Measurements from ENCODE around the gene WNT11.
"Not testable (repeated sequence)": the region's sequence is repeated elsewhere in the genome, so short reads cannot be mapped to it uniquely, and the experiment has no call there.

The WNT11 gene

DNA sequence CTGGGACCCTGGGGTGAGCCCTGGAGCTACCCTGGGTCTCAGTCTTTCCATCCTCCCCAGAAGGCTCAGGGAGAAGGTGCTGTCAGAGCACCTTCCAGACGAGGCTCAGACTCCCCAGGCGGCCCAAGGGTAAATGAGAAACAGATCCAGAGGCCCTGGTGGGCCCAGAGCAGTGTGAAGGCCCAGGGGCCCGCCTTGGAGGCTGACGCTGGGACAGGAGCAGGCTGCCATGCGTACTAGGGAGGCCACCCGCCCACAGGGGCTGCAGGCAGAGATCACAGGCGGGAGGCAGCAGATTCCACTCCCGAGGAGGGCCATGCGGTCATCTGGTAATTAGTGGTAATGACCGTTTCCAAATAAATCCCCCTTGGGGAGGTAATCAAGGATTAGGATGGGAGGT lies 5.2 kb downstream of the WNT11 start:
- DNase-seq = no peak

DNA sequence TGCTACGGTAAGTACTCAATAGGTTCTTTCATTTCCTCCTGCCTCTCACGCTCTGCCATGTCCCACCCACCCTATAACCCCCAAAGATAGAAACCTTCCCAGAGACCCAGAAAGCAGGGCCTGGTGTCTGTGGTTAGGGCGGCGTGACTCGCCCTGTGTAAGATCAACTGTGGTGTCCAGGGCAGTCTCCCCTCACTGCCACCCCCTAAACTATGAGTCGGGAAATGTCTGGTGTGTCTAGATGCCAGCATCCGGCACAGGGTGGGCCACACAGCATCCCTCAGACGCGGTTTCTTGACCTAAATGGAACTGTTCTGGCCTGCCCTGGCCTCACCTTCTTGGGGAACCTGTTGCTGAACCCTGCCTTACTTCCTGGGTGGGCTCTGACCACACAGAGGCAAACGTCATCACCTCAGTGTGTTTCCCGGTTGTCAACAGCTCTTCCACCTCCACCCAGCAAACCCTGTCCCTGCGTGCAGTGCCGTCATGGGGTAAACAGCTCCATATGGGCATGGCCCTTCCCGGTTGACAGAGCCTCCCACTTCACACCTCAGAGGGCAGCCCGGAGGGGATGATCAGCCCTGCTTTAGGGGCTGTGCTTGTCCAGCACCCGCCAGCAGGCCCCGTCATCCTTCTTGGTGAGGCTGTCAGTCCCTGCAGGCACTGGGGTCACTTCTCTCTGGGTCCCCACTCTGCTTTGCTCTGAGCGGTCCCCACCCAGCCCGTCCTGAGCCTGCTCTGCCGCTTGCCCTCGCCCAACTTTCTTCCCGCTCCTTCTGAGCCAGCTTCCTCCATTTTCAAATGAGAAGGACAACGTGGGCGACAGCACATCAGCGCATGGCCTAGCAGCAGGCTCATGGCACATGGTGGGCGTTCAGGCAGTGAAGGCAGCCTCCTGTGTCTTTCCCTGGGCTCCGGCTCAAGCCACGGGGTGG lies 6.0 kb downstream of the WNT11 start:
- DNase-seq = no peak

DNA sequence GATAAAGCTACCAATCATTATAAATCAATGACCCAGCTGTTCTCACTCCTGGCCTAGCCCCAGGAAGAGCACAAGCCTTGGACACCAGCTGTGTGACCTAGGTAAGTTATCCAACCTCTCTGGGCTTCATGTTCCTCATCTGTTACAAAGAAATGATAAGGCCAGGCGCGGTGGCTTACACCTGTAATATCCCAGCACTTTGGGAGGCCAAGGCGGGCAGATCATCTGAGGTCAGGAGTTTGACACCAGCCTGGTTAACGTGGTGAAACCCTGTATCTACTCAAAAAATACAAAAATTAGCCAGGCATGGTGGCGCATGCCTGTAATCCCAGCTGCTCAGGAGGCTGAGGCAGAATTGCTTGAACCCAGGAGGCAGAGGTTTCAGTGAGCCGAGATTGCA lies 7.6 kb downstream of the WNT11 start:
- not testable (repeated sequence) for DNase-seq

DNA sequence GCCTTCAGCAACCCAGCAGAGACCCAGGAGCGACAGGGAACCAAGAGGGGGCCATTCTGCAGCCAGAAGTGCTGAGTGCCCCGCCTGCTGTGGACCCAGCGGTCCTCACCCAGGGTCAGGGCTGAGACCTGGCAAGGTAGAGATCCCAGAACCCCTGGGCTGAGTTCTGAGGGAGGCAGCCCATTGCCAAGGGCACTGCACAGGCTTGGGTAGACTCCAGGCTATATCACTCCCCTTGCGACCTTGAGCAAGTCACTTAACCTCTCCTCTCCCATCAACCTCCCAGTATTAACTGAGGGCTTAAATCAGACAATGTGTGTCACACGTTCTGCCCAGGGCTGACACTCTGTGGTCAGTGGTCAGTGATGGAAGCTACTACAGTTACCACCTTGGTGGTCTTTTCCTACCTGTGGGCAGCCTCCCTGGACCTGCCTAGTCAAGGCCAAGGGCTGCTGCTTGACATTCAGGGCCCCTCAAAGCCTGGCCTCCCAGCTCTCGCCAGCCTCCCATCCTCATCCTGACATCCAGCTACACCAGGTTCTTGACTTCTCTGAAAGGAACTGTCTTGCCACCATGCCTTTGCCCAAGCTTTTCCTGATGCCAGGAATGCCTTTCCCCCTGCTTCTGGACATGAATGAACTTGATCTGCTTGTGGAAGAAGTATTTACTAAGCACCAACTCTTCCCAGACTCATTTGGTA lies 8.2 kb downstream of the WNT11 start:
- DNase-seq = no peak

DNA sequence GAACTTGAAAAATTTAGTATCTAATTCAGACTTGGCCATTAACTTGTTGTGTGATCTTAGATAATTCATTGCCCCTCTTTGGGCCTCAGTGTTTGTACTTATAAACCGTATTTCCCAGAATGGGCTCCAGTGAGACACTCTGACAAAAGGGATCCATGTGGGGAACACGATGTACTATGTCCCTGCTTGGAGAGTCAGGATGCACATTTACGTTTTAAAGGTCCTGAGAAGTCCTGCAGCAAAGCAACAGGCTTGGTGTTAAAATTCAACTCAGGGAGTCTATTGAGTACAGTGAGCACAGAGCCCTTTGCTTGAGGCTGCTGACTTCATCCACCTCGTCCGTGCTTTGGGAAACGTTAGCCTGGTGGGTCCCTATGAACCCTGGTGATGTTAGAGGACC lies 9.0 kb downstream of the WNT11 start:
- no peak for DNase-seq

DNA sequence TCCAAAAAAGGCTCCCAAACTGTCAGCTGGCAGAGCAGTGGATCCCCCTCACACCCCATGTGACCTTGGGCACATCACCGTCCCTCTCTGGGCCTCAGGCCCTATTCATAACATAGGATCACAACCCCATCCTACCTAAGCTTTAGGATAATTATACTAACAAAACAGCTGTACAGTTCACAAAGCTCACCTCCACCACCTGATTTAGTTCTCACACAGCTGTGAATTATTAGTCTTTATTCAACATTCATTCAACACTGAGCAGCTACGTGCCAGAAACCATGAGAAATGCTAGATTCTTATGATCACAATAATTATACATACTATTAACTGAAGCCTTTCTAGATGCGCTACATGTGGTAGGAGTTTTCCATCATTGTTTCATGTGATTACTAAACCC lies 9.5 kb downstream of the WNT11 start:
- DNase-seq = no peak

DNA sequence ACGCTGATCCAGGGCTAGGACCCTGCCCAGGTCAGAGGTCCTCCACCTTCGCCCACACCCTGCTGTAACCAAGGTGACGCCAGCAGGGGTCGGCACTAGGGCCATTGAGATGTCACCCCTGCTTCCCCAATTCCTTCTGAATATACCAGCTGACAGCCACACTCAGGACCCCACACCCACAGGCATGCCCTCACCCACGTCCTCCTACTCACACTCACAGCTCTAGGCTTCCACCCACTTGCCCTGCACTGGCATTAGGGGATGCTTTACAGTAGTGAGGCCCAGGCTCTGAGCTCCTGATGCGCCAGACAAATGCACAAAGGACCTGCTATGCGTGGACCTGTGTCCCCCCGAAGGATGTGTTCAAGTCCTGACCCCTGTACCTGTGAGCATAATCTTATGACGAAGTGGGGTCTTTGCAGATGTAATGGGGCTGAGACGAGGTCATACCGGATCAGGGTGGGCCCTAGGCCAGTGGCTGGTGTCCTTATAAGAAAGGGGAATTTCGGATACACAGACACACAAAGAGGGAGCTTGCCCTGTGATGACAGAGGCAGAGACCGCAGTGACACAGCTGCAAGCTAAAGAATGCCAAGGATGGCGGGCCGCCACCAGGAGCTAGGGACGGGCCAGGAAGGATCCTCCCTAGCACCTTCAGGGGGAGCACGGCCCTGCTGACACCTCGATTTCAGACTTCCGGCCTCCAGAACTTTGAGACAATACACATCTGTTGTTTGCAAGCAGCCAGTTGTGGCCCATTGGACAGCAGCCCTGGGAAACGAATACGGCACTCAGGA lies 11.2 kb downstream of the WNT11 start:
- DNase-seq = no peak

DNA sequence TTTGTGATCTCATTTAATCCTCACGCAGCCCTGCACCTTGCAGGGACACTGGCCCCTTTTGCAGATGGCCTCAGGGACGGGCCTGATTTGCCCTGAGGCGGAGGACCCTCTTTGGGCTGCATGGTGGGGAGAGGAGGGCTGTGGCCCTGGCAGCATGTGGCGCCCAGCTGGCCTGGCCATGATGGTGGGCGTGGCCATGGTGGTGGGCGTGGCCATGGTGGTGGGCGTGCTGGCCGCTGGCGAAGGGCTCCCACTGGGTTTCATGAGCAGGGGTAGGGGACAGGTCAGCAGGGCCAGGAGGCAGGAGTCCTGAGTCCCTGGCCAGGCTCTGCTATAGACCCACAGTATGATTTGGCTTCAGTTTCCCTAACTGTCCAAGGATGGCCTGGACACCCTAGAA lies 13.1 kb downstream of the WNT11 start:
- DNase-seq = no peak

DNA sequence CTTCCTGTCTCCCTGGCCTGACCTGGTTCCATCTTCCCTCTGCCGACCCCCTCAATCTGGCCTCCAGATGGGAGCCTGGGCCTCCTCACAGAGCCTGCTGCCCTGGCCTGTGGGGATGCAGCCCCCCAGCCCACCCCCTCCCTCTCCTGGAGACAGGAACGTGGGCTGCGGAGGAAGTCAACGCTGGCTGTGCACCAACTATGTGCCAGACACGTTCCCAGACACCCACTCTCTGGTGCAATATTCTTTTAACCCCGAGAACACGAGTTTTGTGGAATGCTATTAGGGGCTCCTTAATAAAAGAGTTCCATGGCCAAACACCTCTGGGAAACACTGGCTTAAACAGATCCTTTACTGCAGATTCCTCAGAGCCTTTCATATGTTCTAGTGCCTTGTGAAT lies 15.9 kb downstream of the WNT11 start:
- no peak for DNase-seq

DNA sequence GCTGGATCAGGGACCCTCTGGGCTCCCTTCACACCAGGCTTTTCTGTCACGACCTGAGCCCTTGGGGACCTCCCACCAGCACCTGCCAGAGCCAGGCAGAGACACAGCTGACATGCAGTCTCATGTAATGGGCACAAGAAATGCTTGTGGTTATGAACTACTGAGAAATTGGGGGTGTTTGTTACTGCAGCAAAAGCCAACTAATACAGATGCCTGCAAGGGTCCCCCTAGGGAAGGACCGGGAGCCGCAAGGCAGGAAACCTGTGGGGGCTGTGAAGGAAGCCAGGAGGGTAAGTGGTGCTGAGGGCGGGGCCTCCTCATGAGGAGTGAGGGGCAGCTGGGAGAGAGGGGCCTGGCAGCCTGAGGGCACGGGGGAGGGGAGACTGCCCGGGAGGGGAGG lies 16.6 kb downstream of the WNT11 start:
- DNase-seq = no peak

DNA sequence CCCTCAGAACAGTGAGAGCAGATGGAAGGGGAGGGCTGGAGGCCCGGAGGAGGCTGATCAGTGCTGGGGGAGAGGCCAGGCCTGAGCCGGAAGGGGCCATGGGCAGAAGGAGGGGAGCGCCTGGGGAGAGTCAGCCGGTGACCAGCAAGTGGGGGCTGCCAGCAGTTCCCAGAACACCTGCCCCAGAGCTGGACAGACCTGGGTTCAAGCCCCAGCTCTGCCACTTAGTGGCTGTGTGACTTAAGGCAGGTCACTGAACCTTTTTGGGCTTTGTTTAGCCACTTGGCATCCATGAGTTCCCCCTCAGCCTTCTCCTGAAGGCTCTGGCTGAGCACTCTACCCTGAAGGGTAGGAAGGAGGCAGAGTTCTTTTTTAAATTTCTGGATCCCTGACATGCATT lies 17.4 kb downstream of the WNT11 start:
- DNase-seq = no peak

DNA sequence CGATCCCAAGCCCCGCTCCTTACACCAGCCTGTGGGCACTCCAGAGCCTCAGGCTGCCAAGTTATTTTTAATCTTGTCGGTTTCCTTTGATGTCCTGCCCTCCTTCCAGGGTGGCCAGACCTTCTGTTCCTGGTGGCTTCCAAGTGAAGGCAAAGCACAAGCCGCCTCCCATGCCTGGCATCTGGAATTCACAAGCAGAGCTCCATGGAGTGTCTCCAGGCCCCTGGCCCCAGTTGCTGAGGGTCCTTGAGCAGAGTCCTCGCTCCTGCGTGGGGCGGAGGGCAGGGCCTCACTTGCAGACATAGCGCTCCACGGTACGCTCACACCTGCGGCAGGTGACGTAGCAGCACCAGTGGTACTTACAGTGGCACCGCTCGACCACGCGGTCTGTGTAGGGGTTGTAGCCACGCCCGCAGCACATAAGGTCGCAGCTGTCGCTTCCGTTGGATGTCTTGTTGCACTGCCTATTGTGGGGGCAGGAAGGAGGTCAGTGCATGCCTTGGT lies 19.5 kb downstream of the WNT11 start:
- DNase-seq = no peak

DNA sequence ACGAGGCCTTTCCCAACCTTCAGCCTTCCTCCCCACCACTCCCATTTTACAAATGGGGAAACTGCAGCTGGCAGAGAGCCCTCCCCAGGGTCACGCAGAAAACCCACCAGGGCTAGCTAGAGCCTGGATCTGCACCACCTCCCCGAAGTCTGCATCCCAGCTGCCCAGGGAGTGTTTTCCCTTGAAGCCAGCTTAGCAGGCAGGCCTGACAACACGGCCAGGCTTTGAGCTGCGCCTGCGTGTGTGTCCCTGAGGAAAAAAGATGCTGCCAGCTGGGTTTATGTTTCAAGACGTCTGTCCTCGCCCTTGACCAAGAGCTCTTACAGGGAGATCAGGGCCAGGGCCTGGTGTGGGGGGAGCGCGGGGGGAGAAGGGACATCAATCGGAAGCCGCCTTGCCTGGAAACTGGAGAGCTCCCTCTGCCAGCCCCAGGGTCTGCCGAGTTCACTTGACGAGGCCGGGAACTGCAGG lies 20.3 kb downstream of the WNT11 start:
- DNase-seq = no peak

DNA sequence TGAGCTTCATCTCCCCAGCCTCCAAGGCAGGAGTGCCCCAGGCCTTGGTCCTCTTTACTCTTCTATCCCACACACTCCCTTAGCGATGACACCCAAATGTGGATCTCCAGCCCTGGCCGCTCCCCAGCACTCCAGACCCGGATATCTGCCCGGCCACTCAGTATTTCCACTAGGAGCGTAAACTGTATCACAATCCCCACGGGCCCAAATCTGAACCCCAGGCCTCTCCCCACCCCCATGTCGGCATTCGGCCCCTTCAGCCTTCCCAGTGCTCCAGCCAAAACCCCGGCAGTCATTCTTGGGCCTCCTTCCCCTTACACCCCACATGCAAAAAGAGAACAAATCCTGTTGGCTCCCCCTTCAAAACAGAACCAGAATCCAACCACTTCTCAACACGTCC lies 20.8 kb downstream of the WNT11 start:
- no peak for DNase-seq

DNA sequence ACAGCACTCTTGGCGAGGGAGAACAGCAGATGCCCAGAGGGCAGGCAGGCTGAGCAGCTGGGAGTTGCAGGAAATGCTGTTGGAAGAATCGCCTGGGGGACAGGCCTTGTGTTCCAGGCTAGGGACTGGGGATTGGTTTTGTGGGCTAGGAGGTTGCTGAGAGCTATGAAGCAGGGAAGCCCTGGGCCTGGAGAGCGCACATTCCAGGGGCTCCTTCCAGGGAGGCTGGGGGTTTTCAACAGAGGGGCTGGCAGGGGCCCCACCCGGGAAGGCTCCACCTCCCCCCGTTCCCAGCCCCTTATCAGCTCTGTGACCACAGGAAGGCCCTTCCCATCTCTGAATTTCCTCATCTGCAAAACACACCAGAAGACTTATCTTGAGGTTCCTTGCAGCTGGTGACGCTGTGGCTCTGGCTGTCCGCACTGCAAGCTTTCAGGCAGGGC lies 21.7 kb downstream of the WNT11 start:
- no peak for DNase-seq

DNA sequence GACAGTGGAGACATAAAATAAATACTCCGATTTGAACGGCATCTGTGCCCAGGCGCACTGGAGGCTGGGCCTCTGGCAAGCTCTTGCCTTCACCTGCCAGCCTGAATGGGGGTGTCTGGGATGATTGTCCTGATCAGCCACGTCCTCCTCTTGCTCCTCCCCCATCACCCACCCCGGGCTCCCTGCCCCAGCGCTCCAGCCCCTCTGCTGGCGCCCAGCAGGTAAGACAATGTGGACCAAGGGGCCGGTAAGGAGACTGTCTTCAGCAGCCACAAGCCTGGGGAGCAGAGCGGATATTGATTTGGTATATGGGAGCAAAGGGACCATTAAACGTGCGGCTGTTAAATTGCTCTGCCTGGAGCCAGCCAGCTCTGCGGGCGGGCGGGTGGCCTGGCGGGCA lies 24.9 kb downstream of the WNT11 start:
- no peak for DNase-seq

DNA sequence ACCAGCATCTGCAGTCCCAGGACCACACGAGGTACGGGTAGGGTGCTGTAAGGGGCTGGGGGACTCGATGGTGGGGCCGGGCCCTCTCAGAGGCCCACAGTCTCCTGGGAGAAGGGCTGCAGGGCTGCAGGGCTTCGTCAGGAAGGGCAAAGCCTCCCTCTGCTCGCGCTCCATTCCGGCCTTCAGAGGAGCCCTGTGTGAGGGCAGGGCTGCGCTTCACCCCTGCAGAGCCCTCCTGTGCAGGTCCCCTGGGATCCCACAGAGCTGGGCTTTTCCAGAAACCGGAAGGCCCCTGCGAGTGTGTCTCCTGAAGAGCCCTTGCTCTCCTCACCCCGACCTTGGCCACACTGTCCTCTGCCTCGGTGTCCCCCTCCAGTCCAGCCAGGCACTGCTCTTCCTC lies 27.2 kb downstream of the WNT11 start:
- no peak for DNase-seq

DNA sequence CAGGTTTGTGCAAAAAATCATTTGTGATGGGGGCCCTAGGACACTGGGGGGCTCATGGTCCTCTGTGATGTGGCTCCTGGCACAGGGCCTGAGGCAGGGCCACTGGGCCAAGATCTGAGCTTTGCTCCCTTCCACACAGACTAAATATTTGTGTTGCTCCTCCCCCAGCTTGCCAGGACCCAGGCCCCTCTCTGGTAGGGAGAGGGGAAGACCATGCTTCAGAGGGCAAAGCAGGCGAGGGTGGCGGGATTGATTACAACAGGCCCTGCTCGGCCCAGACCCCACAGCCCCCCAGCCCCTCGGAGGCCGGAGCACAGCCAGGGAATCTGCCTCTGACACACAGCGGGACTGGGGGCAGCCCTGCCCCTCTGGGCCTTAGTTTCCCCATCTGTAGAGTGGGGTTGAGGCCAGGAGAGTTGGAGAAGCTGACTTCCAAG lies 29.0 kb downstream of the WNT11 start:
- no peak for DNase-seq

DNA sequence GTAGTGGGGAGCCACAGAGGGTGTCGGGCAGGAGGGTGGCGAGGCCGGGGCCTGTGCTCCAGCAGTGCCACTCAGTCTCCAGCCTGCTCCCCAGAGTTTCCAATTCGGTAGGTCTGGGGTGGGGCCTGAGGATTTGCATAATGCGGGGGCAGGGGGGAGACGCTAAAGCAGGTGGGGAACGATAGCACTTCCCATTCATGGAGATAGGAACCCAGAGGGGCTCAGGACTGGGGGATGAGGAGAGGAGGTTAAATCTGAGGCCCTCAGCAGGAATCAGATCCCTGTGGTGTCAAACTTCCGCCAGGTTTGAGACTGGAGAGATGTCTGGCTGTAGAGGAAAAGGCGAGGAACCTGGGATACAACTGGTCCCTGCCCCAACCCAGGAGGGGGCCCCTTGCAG lies 29.8 kb downstream of the WNT11 start:
- DNase-seq = no peak

DNA sequence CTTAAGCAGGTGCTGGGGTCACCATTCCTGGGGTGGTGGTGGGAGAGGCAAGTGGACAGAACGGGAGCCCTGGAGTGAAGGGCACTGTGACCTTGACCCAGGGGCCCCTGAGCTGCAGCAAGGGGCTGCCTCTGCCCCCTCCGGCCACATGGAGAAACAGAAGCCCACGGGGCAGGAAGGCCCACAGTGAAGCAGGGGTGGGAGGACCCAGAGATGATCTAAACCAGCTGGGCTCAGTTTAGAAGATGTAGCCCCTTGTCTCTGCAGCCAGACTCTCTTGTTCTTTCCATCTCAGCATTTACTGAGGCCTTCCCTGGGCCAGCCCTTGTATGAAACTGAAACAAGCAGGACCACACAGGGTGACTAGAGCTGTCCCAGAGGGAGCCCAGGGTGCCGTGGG lies 30.5 kb downstream of the WNT11 start:
- DNase-seq = no peak

DNA sequence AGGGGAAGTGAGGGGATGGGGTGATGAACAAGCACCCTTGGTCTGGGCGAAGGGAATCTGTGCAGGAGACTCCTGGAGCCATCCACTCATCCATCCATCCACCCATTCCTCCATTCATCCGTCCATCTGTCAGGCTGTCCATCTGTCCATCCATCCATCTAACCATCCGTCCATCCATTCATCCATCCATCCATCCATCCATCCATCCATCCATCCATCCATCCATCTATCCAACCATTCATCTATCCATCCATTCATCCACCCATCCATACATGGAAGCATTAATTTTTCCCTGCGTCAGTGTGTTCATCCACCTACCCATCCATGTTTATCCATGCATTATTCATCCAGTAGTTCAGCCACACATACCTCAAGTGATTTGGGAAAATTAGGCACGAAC lies 32.0 kb downstream of the WNT11 start:
- no peak for DNase-seq

DNA sequence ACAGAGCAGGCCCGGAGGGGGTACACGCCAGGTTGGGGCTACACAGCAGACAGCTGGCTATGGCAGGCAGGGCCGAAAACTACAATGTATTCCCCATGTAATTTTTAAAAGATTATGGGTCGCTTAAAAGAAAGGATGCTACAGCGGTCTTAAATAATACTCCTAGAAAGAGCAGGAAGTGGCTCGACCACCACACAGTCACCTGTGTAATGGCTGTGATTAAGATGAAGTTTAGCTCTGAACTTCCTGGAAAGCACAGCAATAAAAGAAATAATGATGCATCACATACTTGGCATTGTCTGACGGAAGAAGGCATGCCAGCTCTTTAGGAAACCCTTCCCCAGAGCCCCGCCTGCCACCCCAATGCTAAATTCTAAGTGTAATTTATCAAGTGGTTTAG lies 32.6 kb downstream of the WNT11 start:
- no peak for DNase-seq

DNA sequence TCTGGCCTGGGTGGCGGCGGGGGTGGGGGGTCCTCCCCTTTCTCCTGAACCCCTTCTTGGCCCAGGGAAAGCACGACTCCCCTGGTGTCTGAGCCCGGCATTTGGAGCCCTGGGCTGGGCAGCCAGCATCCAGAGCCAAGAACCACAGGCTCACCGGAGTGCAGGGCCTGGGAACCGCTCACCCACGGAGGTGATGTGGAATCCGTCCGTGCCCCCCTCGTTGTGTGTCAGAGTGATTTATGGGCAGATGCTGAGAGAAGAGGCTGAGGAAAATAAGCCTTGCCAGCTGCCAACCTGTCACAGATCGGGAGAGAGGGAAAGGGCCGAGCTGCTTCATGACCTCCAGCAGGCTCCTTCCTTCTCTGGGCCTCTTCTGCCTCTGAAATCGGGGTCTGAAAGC lies 33.7 kb downstream of the WNT11 start:
- no peak for DNase-seq

Measured in activated CD4-positive, alpha-beta T cell treated with anti-CD3 and anti-CD28 coated beads for 1 hour (primary cell).